GM19463 (cell line): ENCODE data around the gene DUSP7.

Source experiments
- ATAC-seq: cut with Tn5 transposase; IDR thresholded peaks from one replicate; pipeline ENCODE4 v1.9.1; 2021; ENCODE audit warnings: mild to moderate bottlenecking, moderate library complexity; ENCODE audit not compliant: unreplicated experiment

DUSP7 gene

GRCh38 chr3:52056521-52056967, at the start of gene DUSP7:
TSS of gene DUSP7 (minus strand) at chr3:52056571. CDS start at chr3:52056366, 205 bp downstream.
- ATAC-seq, result peak; percentile 28

DNA sequence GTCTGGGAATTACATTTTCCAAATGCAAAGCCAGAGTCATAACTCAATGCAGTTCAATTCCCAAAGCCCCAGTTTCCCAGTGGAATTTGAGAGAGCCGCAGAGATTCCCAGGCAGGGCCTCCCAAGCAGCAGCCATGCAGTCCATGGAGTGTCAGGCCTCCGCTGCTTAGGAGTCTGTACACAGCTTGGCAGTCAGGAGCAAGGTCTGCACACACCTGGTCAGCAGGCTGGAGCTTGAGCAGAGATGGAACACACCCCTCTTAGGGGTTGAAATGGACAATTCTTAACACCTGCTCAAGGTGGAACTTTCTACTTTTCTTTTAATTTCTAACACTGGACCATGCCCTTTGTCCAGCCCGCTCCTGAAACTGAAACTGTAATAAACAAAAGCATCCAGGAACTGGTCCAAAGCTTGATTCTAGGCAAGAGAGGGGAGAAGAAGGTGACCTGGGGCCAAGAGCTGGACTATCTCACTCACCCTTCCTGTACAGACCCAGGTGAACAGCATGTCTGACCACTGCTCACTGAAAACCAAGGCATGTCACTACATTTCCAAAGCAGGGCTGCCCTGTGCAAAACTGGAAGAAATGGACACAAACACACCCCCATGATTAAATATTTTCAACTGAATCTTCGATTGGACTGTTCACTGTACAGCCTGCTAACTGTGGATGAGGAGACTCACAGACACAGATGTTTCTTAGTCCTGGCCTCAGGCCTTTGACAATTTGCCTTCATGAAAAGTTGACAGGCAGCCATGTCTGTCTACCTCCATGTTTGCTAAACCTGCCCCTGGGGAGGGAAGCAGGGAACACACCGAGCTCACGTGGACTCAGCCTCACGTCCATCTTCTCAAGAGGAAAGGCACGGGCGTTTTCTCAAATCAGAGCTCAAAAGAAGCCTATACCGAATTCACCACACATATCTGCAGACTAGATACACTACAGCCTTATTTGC, 48.6 kb upstream of the DUSP7 start:
- ATAC-seq, result no peak

DNA sequence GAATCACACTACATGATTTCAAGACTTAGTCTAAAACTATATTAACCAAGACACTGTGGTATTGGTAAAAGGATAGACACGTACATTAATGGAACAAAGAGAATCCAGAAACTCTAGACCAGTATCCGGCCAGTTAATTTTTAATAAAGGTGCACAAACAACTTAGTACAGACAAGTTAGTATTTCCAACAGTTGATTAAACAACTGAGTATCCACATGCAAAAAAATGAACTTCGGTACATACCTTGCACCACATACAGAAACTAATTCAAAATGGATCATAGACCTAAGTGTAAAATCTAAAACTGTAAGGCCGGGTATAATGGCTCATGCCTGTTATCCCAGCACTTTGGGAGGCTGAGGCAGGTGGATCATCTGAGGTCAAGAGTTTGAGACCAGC, 46.6 kb upstream of the DUSP7 start:
- ATAC-seq, result no peak

DNA sequence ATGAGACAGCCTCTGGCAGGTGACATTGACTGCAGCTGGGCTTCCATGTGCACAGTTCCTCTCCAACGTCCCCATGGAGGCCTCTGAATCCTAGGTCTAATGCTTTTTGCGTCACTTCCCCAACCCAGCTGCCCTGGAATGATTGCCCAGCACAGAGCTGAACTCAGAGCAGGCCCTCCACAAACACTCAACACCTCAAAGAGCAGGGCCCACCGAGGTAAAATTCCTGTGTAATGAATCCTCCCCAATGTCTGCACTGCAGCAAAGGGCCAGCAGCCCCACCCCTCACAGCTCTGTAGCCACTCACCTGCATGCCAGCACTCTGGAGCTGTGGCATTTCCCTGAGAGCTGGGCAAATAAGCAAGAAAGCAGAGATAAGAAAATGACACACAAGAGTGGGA, 42.6 kb upstream of the DUSP7 start:
- ATAC-seq, result no peak

GRCh38 chr3:52097851-52098507, 41.6 kb upstream of the DUSP7 start:
- no peak for ATAC-seq

- ATAC-seq, result no peak
Observed at GRCh38 chr3:52095990-52096775, 39.8 kb upstream of the DUSP7 start.

DNA sequence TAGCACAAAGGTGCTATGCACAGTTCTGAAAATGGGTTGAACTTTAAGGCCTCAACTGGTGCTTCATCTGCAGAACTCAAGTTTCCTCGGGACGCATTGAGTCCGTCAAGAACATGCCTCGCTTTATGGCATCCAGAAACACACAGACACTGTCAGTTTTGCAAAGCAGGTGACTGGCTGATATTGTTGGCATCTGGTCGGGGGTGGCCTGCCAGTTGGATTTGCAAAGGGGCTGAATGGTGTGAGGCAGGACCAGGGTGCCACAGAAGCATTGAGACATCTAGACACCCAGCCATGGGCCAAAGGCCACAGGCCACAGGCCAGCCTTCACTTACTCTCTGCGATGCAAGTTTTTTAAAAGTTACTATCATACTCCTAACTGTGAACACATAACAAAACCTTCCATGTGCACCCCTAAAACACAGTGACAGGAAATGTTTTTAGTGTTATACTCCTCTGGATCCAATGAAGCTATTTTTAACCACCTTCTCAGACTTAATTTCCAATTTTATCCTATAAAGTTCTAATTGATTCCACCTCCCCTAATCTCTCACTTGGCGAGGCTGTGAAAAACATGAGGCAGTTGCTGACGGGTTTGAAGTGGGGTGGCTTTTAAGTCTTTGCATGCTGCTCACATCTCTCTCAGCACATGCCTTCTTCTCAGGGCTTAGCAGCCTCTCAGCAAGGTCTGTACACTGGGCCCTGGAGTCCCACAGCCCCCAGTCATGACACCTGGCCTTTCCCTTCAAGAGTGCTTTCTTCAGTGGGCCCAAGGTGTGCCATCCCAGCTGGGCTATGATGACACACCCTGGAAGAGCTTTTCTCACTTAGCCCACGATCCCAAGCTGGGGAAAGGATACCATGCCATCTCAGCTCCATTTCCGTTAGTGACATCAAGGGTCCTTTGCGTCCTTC, 38.5 kb upstream of the DUSP7 start:
- no peak for ATAC-seq

DNA sequence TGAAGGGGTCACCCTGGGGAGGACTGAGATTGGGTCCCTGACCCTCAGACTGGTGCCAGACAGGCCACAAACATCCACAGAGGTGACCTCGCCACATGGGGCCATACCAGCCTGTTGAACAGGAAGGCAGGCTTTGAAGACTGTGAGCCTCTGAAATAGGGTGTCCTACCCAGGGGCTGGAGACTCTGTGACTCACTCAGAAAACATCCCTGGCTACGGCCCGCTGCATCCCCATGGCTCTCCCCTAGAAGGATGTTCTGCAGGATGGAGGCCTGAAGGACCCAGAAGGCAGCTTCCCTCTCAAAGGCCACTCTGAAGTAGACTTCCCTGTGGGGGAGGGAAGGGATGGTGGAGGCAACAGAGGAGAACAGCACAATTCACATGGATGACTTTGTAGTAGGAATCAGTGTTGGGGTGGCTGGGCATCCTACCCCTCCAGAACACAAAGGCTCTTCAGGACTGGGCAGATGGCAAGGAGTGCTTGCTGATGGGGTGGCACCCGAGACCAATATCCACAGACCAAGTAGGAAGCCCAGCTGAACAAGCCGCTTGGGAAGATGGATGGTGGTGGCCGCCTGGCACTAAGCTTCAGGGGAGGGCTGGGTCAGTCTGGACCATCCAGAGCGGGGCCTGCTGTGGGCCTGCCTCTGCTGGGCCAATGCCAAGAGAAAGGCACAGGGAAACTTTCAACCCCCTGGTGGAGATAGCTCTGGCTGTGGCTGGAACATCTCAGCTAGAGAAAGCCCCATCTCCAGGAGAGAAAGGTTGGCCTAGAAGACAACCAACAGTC, 37.6 kb upstream of the DUSP7 start:
- no peak for ATAC-seq

GRCh38 chr3:52092891-52093290, 36.5 kb upstream of the DUSP7 start:
- no peak for ATAC-seq

DNA sequence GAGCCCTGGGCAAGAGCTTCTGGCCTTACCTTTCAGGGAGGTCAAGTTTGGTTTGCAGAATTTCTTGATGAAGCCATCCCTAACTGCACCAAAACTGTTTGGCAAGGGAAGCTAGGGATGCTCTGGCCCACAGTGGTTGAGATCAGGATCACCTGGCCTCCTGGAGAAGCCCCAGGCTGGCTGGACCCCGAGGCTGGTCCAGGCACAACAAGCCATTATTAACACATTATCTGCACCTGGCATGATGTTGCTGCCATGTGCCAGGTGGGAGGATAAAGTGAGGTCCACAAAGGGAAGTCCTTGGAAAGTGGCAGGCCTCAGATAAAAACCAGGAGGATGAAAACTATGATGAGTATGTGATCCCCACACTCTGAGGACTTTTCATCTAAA, 35.9 kb upstream of the DUSP7 start:
- ATAC-seq, result no peak

- no peak for ATAC-seq
Observed at GRCh38 chr3:52091586-52092270, 35.4 kb upstream of the DUSP7 start.

DNA sequence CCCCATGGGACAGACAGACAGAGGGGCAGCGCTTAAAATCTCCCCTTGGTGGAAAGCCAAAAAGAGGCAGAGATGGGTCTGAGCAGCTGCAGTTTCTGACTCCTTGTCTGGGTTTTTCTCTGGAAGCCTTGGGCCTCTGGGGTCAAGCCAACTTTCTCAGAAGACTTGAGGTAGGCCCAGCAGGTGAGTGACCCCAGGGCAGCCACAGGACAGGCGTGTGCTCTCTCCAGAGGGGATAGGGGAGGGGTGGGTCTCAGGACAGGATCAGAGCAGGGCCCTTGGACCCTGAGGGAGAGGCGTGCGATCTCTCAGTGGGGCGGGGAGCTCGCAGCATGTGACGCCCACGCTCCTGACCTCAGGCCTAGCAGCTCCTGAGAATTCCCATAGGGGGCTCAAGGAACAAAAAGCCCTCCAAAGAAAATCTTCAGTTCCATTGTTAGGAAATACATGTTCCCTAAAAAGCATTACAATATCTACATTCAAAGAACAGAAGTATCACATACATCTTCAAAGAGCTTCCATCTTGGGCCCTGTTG, 34.6 kb upstream of the DUSP7 start:
- ATAC-seq, result no peak

DNA sequence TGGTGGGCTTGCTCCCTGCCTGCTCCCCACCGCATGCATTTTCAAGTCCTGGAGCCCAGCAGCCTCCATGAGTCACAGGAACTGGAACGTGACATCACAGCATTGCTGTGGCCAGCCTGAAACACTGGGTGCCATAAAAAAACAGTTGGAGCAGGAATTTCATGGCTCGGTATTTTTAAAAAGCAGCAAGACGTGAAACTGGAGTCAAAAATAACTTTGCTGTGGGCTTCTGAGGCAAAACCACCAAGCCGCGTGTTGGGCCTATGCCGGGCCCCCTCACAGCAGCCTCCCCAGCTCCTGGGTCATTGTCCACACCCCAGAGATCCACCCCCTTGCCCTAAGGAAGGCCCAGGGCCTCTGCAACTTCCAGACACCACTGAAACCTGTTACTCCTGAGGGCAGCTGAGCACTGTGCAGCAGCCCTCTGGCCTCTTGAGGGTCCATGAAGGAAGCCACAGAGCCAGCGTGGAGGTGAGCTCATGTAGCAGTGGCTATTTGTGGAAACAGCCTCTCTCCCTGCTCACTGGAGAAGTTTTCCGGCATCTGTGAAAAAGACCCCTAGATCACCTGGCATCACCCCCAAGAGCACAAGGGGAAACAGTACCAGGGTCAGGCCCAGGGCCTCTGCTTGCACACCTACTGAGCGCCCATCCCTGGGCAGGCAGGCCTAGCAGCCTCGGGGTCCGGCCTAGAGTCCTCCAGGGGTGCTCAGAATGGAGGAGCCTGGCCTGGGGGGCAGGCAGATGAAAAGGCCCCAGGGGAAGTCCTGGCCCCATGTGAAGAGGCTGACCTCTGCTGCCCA, 34.0 kb upstream of the DUSP7 start:
- no peak for ATAC-seq

- no peak for ATAC-seq
Observed at GRCh38 chr3:52089691-52090090, 33.3 kb upstream of the DUSP7 start.

DNA sequence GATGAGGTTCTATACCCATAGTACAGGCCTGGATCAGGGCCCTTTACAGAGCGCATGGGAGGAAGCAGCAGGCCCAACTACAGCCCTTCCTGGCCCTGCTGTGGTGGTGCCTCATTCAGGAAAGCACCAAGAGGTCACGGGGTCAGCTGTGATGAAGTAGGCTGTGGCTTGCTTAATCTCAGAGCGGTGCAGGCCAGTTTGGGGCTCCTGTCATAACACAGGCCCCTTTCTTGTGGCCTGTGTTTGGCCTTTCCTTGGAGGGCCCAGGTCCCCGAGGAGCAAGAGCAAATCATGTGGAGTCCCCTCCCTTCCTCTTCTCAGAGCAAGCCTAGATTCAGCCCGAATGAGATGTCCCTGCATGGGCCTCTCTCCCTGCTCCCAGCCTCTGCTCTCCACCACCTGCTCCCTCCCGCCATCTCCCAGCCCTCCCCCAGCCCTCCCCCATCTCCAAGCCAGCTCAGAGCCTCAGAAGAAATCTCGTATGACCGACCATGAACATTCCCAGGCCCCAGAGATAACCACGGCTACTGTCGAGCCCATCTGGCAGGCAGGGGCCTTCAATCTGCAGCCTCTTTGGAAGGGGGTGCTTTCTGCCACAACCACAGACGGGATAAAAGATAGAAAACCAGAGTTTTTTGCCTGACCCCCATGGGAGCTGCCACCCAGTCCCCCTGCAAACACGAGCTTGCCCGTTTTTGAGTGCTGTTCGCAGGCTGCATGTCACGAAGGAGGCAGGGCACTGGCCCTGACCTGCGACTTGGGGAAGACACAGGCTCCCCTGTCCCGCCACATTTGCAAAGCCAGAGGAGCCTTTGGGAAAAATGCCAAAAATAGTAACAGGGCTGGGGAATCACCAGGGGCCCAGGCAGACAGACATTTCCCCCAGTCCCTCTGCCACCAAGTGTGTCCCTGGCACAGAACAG, 32.3 kb upstream of the DUSP7 start:
- ATAC-seq, result no peak

DNA sequence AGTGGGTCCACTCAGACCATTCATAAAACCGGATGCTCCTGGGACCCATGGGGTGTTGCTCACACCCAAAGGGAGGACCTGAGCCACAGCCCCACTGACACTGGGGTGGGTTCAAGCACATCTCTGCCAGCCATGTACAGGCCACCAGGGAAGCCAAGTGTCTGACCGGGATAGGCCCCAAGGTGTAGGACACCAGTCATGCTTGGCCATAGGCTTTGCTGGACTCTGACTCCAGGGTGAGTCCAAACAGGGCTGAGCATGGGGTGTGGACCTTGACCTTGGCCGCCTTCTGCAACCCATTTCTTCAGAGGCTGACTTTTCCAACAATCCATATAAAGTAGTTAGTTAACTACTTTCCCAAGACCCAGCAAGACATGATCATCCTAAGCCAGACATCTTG, 31.4 kb upstream of the DUSP7 start:
- no peak for ATAC-seq
